Measurements from ENCODE around the gene IFNG-AS1.

DNA sequence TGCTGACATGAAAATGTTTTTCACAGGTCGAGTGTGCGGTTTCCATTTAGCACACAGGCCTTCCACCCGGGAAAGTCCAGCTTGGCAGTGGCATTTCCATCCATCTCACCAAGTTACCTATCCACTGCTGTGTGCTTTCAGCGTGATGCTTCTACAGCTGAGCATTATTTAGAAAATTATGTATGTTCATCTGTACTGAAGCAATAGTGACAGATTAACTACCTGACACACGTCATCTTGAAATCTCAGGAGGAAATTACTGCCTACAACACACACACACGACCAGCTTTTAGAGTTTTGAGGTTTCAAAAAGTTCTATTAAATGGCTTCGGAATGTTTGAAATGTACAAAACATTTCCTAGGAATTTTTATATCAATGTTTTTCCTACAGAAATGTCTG is 39.4 kb downstream of the IFNG-AS1 start:
- TF ChIP-seq CTBP1 (IDR thresholded peaks at IDR 0.05; ENCODE audit: borderline replicate concordance) (no peak), SP1 (IDR thresholded peaks at IDR 0.05) (no peak), NFRKB (IDR thresholded peaks at IDR 0.05) (no peak), ELF4 (IDR thresholded peaks at IDR 0.05) (no peak), BHLHE40 (IDR thresholded peaks at IDR 0.05; ENCODE audit: borderline replicate concordance) (no peak), L3MBTL2 (conservative IDR thresholded peaks at IDR 0.05) (no peak), FOXK2 (IDR thresholded peaks at IDR 0.05) (no peak), PKNOX1 (IDR thresholded peaks at IDR 0.05) (no peak), FOXA1 (IDR thresholded peaks at IDR 0.05) (no peak), HDGF (IDR thresholded peaks at IDR 0.05; ENCODE audit: borderline replicate concordance) (no peak), TARDBP (IDR thresholded peaks at IDR 0.05) (no peak), SUZ12 (IDR thresholded peaks at IDR 0.05) (no peak), ARNT (IDR thresholded peaks at IDR 0.05) (no peak)

All from HEK293T (cell line).